Renal cortex interstitium (tissue), 11 donors: ENCODE measurements around the gene GRM4. TPM values are rescaled to one million over a fixed set of nuclear protein-coding genes. Genes with fewer than 3 reads are reported as not detected.
A peak's percentile ranks its signal among the peaks of the same experiment; 100 is the strongest.

Experiments used
- DNase-seq, 11 donors: peaks; one replicate each; pipeline ENCODE4 v3.0.0-alpha.2; 2013; ENCODE audit warnings: low read depth in 9 of 11, low spot score in 4 of 11; ENCODE audit errors: extremely low read depth in 1 of 11
- polyA plus RNA-seq, 3 donors: library from polyadenylated mRNA; unstranded; fragments of 120-200 nt; gene quantifications; one replicate each; pipeline ENCODE4 v1.2.1, GENCODE V29; 2013; ENCODE audit not compliant: insufficient read length in 3 of 3

Gene GRM4
- polyA plus RNA-seq, 3 donors = 0.53 to 0.74 (median 0.53) TPM

GRCh38 chr6:34120953-34121675 is 24.8 kb downstream of the GRM4 start:
- no peak for DNase-seq

DNA sequence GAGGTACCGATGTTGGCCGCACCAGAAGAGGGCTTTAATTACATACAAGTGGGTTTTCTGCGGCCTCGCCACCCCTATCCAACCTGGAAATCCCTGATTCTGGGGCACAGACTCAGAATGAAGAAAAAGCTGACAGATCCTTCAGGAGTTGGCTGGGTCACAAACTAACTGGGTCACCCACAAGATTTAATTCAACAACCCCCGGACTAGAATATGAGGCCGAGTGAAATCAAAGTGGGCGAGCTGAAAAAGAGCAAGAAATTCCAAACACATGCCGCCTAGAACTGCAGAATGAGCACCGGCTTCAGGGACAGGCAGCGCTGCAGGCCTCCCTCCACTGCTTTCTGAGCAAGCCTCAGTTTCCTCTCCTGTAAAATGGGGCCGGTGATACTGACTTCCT is 30.0 kb downstream of the GRM4 start:
- DNase-seq = no peak

- DNase-seq = peak; percentile 44 to 71 (median 55)
Measured at GRCh38 chr6:34115403-34115795, 30.5 kb downstream of the GRM4 start.

GRCh38 chr6:34114695-34115402 is 31.0 kb downstream of the GRM4 start:
- DNase-seq = no peak

DNA sequence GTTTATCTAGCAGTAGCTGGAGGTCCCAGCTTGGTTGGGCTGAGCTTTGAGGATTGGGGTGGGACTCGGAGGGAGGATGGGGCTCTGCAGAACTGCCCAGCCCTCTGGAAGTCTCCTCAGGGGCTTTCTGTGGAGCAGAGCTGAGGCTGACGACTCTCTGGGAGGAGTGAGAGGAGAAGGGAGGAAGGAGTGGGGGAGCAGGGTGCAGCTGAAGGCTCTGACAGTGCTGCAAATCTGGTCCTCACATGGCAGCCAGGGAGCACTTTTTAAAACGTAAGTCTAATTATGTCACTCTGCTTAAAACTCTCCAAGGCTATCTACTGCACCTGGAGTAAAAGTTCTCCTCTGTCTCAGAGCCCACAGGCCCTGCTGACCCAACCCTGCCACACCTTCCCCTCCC is 32.4 kb downstream of the GRM4 start:
- no peak for DNase-seq

GRCh38 chr6:34112126-34112525 is 33.8 kb downstream of the GRM4 start:
- DNase-seq = no peak

- DNase-seq = no peak
Measured at GRCh38 chr6:34110610-34111009, 35.3 kb downstream of the GRM4 start.

DNA sequence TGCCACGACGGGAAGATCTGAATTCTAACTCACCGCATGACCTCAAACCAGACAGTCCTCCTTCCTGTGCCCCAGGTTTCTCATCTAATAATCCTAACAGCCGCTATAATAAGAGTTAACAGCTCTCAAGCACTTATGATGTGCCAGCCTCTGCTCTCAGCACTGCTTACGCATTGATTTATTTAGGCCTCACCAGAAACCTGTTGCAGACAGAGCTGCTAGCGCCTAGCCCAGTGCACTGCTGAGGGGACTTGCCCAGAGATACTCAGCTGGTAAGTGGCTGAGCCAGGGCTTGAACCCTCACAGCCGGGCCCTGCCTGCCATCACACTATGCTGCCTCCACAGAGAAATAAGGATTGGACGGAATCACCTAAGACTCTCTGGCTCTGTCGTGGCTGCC is 37.7 kb downstream of the GRM4 start:
- DNase-seq = no peak

DNA sequence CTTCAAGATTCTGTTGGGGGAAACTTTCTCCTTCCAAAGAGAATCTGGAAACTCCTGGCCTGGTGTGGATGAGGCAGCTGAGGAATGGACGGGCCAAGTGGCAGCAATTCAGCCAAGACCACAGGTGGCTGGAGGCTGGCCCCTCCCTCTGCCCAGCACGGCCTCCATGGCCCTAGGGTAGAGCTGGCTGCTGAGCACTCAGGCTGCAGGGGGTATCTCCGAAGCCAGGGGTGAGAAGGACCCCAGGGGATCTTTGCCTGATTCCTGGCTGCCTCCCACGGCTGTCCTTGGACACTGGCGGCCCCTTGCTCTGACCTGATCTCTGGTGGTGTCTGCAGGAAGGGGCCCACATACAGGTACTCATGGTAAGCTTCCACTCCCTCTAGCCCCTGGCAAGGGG is 39.0 kb downstream of the GRM4 start:
- no peak for DNase-seq

GRCh38 chr6:34106421-34106820 is 39.5 kb downstream of the GRM4 start:
- DNase-seq = no peak

- no peak for DNase-seq
Measured at GRCh38 chr6:34104628-34105027, 41.3 kb downstream of the GRM4 start.

GRCh38 chr6:34104186-34104585 is 41.7 kb downstream of the GRM4 start:
- DNase-seq = no peak

DNA sequence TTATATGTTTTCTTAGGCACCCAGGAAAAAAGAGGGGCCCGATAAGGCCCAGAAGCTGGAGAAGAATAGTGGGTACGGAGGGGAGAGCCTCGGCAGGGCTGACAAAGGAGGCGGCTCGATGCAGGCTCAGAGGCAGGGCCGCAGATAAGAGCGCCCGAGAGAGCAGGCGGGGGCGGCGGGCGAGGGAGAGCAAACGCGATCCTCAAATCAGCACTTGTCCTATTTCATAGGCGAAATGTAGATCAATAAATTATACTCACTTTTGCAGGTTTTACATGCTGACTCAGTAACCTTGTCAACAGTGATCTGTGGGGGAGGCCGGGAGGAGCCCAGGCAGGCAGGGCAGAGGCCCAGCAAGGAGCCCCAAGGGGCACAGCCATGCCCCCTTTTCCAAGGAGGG is 42.6 kb downstream of the GRM4 start:
- DNase-seq = no peak

GRCh38 chr6:34102696-34103095 is 43.2 kb downstream of the GRM4 start:
- DNase-seq = no peak

- no peak for DNase-seq
Measured at GRCh38 chr6:34102099-34102656, 43.7 kb downstream of the GRM4 start.

DNA sequence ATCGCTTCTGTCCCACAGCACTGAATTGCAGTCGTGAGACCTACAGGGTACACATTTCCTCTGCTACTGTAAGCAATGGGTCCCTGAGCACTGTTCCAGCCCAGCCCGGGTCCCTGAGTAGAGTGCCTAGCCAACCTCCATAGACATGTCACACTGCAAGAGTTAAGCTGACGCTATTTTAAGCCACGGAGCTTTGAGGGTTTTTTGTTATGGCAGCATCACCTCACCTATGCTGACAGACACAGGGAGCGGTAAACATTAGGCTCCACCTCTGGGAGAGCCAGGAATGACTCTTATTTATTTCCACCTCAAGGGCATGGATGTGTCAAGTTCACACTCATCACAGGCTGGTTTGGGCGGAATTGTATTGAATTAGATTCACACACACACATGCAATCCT is 45.1 kb downstream of the GRM4 start:
- DNase-seq = no peak

DNA sequence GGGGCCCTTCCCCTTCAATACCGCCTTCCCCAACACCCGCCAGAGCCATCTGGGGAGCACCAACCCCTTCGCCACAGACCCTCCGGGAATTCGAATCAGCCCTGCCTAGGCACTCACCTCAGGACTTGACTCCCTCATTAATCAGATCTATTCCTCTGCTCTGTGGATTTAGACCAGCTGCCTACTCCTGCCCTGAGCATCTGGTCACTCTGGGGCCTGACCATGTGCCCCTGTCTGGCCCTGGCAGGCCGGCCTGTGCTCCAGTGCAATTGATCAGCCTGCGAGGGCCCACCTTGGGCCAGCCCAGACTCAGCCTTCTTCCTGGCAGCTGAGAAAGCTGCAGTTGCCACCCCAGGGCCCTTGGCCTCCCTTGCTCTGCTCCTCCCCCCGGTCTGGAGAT is 46.0 kb downstream of the GRM4 start:
- DNase-seq = no peak

- no peak for DNase-seq
Measured at GRCh38 chr6:34098045-34098936, 47.6 kb downstream of the GRM4 start.

- DNase-seq = no peak
Measured at GRCh38 chr6:34096814-34097213, 49.1 kb downstream of the GRM4 start.

DNA sequence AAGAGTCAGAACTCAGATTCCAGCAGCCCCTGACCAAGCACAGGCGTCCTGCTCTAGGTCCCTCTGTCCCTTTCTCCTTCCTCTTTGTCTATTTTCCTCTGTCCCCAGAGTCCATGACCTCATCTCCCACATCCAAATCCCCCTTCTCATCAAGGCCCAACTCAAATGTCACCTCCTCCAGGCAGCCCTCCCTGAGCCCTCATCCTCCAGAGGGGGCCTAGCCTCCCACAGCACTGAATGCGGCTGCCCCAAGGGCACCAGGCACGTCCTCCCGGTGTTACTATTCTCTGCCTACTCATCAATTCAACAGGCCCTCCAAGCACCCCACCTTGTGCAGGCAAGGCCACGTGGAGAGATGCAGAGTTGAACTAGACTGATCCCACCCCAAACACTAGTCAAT is 49.7 kb downstream of the GRM4 start:
- DNase-seq = no peak
